Gastroesophageal sphincter (tissue), 3 donors: Measurements from ENCODE around the gene FAM163A.

Source experiments
- EP300 ChIP-seq: sonication (generic); formaldehyde crosslinking; IDR thresholded peaks from one replicate; pipeline ENCODE4 v1.6.1; 2017; ENCODE audit warnings: antibody characterized with exemption, mild to moderate bottlenecking
- TF ChIP-seq, protein P1 (sequence below), 4 experiments: fragments of 200-600 bp in 2 of 4; fragments of 450-650 bp in 2 of 4; sonication (generic) in 1 of 4; IDR thresholded peaks; one replicate each; pipeline ENCODE4 v1.5.1; 2017 to 2019; ENCODE audit warnings: antibody characterized with exemption in 4 of 4, mild to moderate bottlenecking in 2 of 4, moderate library complexity in 2 of 4

DNA sequence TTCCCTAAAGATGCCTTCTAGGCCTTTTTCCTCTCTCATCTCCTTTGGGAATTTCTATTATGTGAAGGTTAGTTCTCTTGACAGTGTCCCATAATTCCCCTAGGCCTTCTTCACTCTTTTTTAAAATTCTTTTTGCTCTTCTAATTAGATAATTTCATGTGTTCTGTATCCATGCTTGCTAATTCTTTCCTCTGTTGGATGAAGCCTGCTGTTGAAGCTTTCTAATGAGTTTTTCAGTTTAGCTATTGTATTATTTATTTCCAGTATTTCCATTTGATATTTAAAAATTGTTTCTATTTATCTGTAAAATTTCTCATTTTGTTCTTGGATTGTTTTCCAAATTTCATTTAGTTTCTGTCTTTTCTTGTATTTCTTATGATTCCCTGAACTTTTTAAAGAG, 28.5 kb upstream of the FAM163A start:
- no peak for TF ChIP-seq EP300
- TF ChIP-seq, protein P1, sequence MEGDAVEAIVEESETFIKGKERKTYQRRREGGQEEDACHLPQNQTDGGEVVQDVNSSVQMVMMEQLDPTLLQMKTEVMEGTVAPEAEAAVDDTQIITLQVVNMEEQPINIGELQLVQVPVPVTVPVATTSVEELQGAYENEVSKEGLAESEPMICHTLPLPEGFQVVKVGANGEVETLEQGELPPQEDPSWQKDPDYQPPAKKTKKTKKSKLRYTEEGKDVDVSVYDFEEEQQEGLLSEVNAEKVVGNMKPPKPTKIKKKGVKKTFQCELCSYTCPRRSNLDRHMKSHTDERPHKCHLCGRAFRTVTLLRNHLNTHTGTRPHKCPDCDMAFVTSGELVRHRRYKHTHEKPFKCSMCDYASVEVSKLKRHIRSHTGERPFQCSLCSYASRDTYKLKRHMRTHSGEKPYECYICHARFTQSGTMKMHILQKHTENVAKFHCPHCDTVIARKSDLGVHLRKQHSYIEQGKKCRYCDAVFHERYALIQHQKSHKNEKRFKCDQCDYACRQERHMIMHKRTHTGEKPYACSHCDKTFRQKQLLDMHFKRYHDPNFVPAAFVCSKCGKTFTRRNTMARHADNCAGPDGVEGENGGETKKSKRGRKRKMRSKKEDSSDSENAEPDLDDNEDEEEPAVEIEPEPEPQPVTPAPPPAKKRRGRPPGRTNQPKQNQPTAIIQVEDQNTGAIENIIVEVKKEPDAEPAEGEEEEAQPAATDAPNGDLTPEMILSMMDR (IDR thresholded peaks at IDR 0.05) = no peak
